Uterus (tissue), 2 donors: ENCODE measurements around the gene ARHGAP42.

Experiments used
- CTCF ChIP-seq, 4 experiments: fragments of 200-600 bp in 2 of 4; fragments of 450-650 bp in 2 of 4; sonication (generic) in 2 of 4; IDR thresholded peaks; one replicate each; pipeline ENCODE4 v1.5.1; 2016 to 2019; ENCODE audit warnings: antibody characterized with exemption in 4 of 4, mild to moderate bottlenecking in 2 of 4, moderate library complexity in 1 of 4
- POLR2A ChIP-seq, 2 donors: fragments of 450-650 bp; IDR thresholded peaks; one replicate each; pipeline ENCODE4 v1.6.1; 2016; ENCODE audit warnings: antibody characterized with exemption in 2 of 2, mild to moderate bottlenecking in 1 of 2, moderate library complexity in 1 of 2

GRCh38 chr11:100889758-100890157 lies 202.7 kb downstream of the ARHGAP42 start:
- TF ChIP-seq CTCF (IDR thresholded peaks at IDR 0.05): no peak
- no peak for TF ChIP-seq POLR2A (IDR thresholded peaks at IDR 0.05)
